Panc1 (cell line): ENCODE measurements around the gene LRRC8C.

ENCODE experiments used
- POLR2AphosphoS5 ChIP-seq: IDR thresholded peaks from 2 replicates; pipeline ENCODE4 v1.6.1; 2012; ENCODE audit warnings: mild to moderate bottlenecking, low read depth, low read length, moderate library complexity
- SIN3A ChIP-seq: IDR thresholded peaks from 2 replicates; pipeline ENCODE4 v1.6.1; 2012; ENCODE audit warnings: low read depth, mild to moderate bottlenecking, low read length, moderate library complexity, borderline replicate concordance; ENCODE audit not compliant: insufficient read depth
- TCF7L2 ChIP-seq: IDR thresholded peaks from 2 replicates; pipeline ENCODE4 v1.6.1; 2011; ENCODE audit warnings: mild to moderate bottlenecking, low read depth, low read length, inconsistent platforms
- TF ChIP-seq, protein P1 (sequence below): fragments of 450-650 bp; IDR thresholded peaks from 2 replicates; pipeline ENCODE4 v1.5.1; 2017; ENCODE audit warnings: mild to moderate bottlenecking
- TF ChIP-seq, protein P2 (sequence below), 2 experiments: IDR thresholded peaks; 2 replicates each; pipeline ENCODE4 v1.6.1; 2011 to 2012; ENCODE audit warnings: low read depth in 2 of 2, control low read depth in 1 of 2, low read length in 1 of 2, mild to moderate bottlenecking in 1 of 2, moderate library complexity in 1 of 2; ENCODE audit not compliant: insufficient read depth in 1 of 2

DNA sequence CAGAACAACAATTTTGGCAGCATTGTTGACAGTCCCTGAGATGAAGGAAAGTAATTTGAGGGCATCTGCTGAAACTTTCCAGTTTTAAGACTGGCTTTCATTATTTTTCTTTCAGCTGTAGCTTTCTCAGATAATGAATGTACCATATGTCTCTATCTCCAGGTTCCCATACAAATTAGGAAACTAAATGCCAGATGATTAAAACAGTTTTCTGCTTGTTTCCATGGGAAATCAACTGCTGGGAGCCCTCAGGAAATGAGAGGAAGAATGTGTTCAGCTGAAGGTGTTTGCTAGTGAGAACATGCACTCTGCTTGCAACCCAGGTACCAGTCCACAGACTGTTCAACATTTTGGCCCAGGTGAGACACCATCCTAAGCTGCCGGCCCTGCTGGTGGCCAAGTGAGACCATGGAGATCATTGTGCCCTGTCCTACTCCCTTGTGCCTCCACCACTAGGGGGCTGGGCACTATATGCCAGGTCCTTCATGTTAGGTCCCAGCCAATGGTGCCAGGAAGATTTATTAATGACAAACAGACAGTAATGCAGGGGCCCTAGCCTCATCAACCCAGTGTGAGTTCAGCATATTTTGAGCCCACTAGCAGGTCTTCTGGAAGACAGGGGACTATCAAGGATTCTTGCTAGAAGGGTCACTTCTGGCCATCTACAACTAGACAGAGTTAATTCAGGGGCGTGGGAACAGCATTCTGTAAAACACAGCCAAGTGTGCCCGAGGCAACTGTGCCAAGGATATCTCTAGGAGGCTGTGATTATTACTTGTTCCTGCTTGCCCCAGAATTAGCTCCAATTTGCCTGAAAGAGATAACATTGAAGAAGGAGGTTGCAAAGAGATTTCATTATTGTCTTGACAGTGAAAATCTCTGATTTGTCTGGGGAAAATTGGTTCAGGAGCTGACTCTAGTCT, 17.0 kb upstream of the LRRC8C start:
- TF ChIP-seq, protein P1, sequence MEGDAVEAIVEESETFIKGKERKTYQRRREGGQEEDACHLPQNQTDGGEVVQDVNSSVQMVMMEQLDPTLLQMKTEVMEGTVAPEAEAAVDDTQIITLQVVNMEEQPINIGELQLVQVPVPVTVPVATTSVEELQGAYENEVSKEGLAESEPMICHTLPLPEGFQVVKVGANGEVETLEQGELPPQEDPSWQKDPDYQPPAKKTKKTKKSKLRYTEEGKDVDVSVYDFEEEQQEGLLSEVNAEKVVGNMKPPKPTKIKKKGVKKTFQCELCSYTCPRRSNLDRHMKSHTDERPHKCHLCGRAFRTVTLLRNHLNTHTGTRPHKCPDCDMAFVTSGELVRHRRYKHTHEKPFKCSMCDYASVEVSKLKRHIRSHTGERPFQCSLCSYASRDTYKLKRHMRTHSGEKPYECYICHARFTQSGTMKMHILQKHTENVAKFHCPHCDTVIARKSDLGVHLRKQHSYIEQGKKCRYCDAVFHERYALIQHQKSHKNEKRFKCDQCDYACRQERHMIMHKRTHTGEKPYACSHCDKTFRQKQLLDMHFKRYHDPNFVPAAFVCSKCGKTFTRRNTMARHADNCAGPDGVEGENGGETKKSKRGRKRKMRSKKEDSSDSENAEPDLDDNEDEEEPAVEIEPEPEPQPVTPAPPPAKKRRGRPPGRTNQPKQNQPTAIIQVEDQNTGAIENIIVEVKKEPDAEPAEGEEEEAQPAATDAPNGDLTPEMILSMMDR, result peak; percentile 70
- TF ChIP-seq POLR2AphosphoS5, result no peak
- no peak for TF ChIP-seq TCF7L2
- no peak for TF ChIP-seq SIN3A
- TF ChIP-seq, protein P2, sequence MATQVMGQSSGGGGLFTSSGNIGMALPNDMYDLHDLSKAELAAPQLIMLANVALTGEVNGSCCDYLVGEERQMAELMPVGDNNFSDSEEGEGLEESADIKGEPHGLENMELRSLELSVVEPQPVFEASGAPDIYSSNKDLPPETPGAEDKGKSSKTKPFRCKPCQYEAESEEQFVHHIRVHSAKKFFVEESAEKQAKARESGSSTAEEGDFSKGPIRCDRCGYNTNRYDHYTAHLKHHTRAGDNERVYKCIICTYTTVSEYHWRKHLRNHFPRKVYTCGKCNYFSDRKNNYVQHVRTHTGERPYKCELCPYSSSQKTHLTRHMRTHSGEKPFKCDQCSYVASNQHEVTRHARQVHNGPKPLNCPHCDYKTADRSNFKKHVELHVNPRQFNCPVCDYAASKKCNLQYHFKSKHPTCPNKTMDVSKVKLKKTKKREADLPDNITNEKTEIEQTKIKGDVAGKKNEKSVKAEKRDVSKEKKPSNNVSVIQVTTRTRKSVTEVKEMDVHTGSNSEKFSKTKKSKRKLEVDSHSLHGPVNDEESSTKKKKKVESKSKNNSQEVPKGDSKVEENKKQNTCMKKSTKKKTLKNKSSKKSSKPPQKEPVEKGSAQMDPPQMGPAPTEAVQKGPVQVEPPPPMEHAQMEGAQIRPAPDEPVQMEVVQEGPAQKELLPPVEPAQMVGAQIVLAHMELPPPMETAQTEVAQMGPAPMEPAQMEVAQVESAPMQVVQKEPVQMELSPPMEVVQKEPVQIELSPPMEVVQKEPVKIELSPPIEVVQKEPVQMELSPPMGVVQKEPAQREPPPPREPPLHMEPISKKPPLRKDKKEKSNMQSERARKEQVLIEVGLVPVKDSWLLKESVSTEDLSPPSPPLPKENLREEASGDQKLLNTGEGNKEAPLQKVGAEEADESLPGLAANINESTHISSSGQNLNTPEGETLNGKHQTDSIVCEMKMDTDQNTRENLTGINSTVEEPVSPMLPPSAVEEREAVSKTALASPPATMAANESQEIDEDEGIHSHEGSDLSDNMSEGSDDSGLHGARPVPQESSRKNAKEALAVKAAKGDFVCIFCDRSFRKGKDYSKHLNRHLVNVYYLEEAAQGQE (IDR thresholded peaks at IDR 0.05; ENCODE audit: insufficient read depth in 1 of 2, low read depth in 2 of 2, low read length in 1 of 2), result no peak
